HepG2 (cell line): Measurements from ENCODE around the gene FRMD4A. TPM values are rescaled to one million over a fixed set of nuclear protein-coding genes. Genes with fewer than 3 reads are reported as not detected.

Experiments
- ARID2 ChIP-seq: sonication (generic); formaldehyde crosslinking; IDR thresholded peaks from 2 replicates; pipeline ENCODE4 v1.8.1; 2022; ENCODE audit warnings: mild to moderate bottlenecking, missing genetic modification reagents, borderline replicate concordance
- DMAP1 ChIP-seq: IDR thresholded peaks from 2 replicates; pipeline ENCODE4 v1.6.1; 2016
- DNMT3B ChIP-seq: conservative IDR thresholded peaks from 2 replicates; pipeline ENCODE4 v1.6.1; 2016; ENCODE audit warnings: missing biosample characterization, control low read depth
- GATA4 ChIP-seq: sonication (generic); IDR thresholded peaks from 2 replicates; pipeline ENCODE4 v1.6.1; 2016; ENCODE audit warnings: antibody characterized with exemption, low read depth, borderline replicate concordance
- GATAD1 ChIP-seq: IDR thresholded peaks from 2 replicates; pipeline ENCODE4 v1.6.1; 2016; ENCODE audit warnings: missing genetic modification reagents, missing compliant biosample characterization
- MAF1 ChIP-seq: sonication (generic); formaldehyde crosslinking; IDR thresholded peaks from 2 replicates; pipeline ENCODE4 v1.5.0; 2020; ENCODE audit warnings: missing genetic modification reagents, borderline replicate concordance
- MIER2 ChIP-seq: IDR thresholded peaks from 2 replicates; pipeline ENCODE4 v1.6.1; 2016; ENCODE audit warnings: missing biosample characterization, missing genetic modification reagents
- TBX3 ChIP-seq: fragments of 450-650 bp; IDR thresholded peaks from 2 replicates; pipeline ENCODE4 v1.6.1; 2017; ENCODE audit warnings: antibody characterized with exemption, mild to moderate bottlenecking, inconsistent platforms, borderline replicate concordance
- U2AF2 ChIP-seq: fragments of 200-400 bp; formaldehyde crosslinking; IDR thresholded peaks from 2 replicates; pipeline ENCODE4 v1.6.1; 2017; ENCODE audit warnings: low read depth, mild to moderate bottlenecking, low read length
- ZBTB7B ChIP-seq: sonication (generic); formaldehyde crosslinking; IDR thresholded peaks from 2 replicates; pipeline ENCODE4 v1.4.0; 2020; ENCODE audit warnings: missing genetic modification reagents
- ZFX ChIP-seq: sonication (generic); formaldehyde crosslinking; IDR thresholded peaks from 2 replicates; pipeline ENCODE4 v1.4.0; 2020; ENCODE audit warnings: mild to moderate bottlenecking, low read depth, missing genetic modification reagents, moderate library complexity
- ZMYM2 ChIP-seq: sonication (generic); formaldehyde crosslinking; IDR thresholded peaks from 2 replicates; pipeline ENCODE4 v1.8.0; 2022; ENCODE audit warnings: mild to moderate bottlenecking, missing genetic modification reagents
- ZNF441 ChIP-seq: sonication (generic); formaldehyde crosslinking; IDR thresholded peaks from 2 replicates; pipeline ENCODE4 v1.7.0; 2021; ENCODE audit warnings: missing genetic modification reagents, borderline replicate concordance
- ZNF605 ChIP-seq: sonication (generic); formaldehyde crosslinking; IDR thresholded peaks from 2 replicates; pipeline ENCODE4 v1.8.0; 2022; ENCODE audit warnings: mild to moderate bottlenecking, missing genetic modification reagents
- ZNF775 ChIP-seq: sonication (generic); formaldehyde crosslinking; IDR thresholded peaks from 2 replicates; pipeline ENCODE4 v1.4.0; 2020; ENCODE audit warnings: missing genetic modification reagents, mild to moderate bottlenecking, moderate library complexity, borderline replicate concordance
- ZNF780A ChIP-seq: sonication (generic); formaldehyde crosslinking; IDR thresholded peaks from 2 replicates; pipeline ENCODE4 v1.8.0; 2022; ENCODE audit warnings: mild to moderate bottlenecking, missing genetic modification reagents, moderate library complexity
- ZSCAN31 ChIP-seq: sonication (generic); formaldehyde crosslinking; IDR thresholded peaks from 2 replicates; pipeline ENCODE4 v1.5.0; 2020; ENCODE audit warnings: low read depth, mild to moderate bottlenecking, missing genetic modification reagents
- polyA plus RNA-seq, 8 experiments: library from polyadenylated mRNA; depleted of rRNA in 3 of 8; stranded (reverse) in 7 of 8; unstranded in 1 of 8; fragments of >200 nt; fragmentation: Illumina TruSeq in 4 of 8; extraction: Trizol in 4 of 8; gene quantifications; 2 replicates each; pipeline versions ENCODE4 v1.2.1 to v1.2.3, GENCODE V29; 2011 to 2016; ENCODE audit warnings: low read depth in 4 of 8, missing spikeins in 1 of 8, mixed read lengths in 1 of 8; ENCODE audit not compliant: insufficient read depth in 1 of 8
- total RNA-seq, 5 experiments: library from RNA; depleted of rRNA; stranded (reverse); fragments of >200 nt; fragmentation: Illumina TruSeq; extraction: Trizol; gene quantifications; 2 replicates each; pipeline ENCODE4 v1.2.3, GENCODE V29; 2016; ENCODE audit warnings: low read depth in 1 of 5
- TF ChIP-seq, protein P1 (sequence below): sonication (generic); formaldehyde crosslinking; conservative IDR thresholded peaks from 2 replicates; pipeline ENCODE4 v1.4.0; 2020; ENCODE audit warnings: mild to moderate bottlenecking, missing genetic modification reagents, moderate library complexity
- TF ChIP-seq, protein P2 (sequence below): IDR thresholded peaks from 2 replicates; pipeline ENCODE4 v1.6.1; 2018; ENCODE audit warnings: missing genetic modification reagents
- TF ChIP-seq, protein P3 (sequence below): sonication (generic); formaldehyde crosslinking; conservative IDR thresholded peaks from 2 replicates; pipeline ENCODE4 v1.8.0; 2022; ENCODE audit warnings: low read depth, missing genetic modification reagents
- TF ChIP-seq, protein P4 (sequence below): sonication (generic); formaldehyde crosslinking; IDR thresholded peaks from 2 replicates; pipeline ENCODE4 v1.4.0; 2020; ENCODE audit warnings: mild to moderate bottlenecking, missing genetic modification reagents

Gene FRMD4A
- total and polyA plus RNA-seq, 2 of the 13 experiments (the other 11 are each of a cell fraction or from before 2014, with no cell fraction given) = 0.09 to 0.26 TPM

DNA sequence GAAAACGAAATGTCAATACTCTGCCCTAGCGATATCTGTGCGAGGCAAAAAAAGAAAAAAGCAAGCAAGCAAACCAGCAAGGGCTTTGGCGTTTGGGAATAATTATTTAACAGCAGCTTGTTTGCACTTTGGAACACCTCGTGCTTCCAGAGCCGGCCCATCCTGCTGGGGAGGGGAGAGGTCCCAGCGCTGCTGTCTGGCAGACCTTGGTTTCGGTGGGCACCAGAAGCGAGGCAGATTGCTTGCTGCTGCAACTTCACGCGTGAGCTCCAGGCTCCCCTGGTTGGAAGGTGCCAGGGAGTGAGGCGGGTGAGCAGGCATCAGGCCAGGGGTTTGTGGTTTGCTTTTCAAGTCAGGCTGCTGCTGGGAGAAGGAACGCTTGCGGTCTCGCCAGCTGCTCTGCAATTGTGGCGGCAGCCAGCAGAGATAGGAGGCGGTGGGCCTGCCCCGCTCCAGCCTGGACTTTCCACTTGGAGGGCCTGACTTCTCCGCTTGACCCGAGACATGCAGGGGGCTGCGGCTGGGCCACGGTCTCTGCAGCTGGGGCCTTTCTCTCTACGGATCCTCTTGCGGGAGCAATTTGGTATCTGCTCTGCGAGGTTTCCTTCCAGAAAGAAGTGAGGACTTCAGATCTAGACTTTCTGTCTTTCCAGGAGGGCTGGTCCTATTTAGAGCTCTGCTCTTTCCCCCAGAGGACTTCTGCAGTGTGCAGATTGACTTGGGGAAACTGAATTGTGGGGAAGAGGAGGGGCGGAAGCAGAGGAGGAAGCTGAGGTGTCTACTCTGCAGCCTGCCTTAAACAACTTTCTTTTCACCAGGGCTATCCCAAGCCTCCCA is 612.6 kb downstream of the FRMD4A start (continued):
- TF ChIP-seq ZFX = peak; percentile 43; the same call in 1 of the 2 replicates
- TF ChIP-seq, protein P1, sequence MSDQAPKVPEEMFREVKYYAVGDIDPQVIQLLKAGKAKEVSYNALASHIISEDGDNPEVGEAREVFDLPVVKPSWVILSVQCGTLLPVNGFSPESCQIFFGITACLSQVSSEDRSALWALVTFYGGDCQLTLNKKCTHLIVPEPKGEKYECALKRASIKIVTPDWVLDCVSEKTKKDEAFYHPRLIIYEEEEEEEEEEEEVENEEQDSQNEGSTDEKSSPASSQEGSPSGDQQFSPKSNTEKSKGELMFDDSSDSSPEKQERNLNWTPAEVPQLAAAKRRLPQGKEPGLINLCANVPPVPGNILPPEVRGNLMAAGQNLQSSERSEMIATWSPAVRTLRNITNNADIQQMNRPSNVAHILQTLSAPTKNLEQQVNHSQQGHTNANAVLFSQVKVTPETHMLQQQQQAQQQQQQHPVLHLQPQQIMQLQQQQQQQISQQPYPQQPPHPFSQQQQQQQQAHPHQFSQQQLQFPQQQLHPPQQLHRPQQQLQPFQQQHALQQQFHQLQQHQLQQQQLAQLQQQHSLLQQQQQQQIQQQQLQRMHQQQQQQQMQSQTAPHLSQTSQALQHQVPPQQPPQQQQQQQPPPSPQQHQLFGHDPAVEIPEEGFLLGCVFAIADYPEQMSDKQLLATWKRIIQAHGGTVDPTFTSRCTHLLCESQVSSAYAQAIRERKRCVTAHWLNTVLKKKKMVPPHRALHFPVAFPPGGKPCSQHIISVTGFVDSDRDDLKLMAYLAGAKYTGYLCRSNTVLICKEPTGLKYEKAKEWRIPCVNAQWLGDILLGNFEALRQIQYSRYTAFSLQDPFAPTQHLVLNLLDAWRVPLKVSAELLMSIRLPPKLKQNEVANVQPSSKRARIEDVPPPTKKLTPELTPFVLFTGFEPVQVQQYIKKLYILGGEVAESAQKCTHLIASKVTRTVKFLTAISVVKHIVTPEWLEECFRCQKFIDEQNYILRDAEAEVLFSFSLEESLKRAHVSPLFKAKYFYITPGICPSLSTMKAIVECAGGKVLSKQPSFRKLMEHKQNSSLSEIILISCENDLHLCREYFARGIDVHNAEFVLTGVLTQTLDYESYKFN = no peak
- TF ChIP-seq GATAD1 = no peak
- TF ChIP-seq ARID2 = no peak
- no peak for TF ChIP-seq ZSCAN31
- TF ChIP-seq, protein P2, sequence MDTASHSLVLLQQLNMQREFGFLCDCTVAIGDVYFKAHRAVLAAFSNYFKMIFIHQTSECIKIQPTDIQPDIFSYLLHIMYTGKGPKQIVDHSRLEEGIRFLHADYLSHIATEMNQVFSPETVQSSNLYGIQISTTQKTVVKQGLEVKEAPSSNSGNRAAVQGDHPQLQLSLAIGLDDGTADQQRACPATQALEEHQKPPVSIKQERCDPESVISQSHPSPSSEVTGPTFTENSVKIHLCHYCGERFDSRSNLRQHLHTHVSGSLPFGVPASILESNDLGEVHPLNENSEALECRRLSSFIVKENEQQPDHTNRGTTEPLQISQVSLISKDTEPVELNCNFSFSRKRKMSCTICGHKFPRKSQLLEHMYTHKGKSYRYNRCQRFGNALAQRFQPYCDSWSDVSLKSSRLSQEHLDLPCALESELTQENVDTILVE = no peak
- TF ChIP-seq MAF1 (CRISPR knock-in tag) = no peak
- no peak for TF ChIP-seq MIER2 (CRISPR knock-in tag)
- TF ChIP-seq DNMT3B (CRISPR knock-in tag) = no peak
- TF ChIP-seq, protein P3, sequence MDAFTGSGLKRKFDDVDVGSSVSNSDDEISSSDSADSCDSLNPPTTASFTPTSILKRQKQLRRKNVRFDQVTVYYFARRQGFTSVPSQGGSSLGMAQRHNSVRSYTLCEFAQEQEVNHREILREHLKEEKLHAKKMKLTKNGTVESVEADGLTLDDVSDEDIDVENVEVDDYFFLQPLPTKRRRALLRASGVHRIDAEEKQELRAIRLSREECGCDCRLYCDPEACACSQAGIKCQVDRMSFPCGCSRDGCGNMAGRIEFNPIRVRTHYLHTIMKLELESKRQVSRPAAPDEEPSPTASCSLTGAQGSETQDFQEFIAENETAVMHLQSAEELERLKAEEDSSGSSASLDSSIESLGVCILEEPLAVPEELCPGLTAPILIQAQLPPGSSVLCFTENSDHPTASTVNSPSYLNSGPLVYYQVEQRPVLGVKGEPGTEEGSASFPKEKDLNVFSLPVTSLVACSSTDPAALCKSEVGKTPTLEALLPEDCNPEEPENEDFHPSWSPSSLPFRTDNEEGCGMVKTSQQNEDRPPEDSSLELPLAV (CRISPR knock-in tag) = no peak
- peak; percentile 43; the same call in 1 of the 2 replicates for TF ChIP-seq ZNF605
- TF ChIP-seq ZMYM2 = no peak
- no peak for TF ChIP-seq ZNF780A (CRISPR knock-in tag)
- TF ChIP-seq ZBTB7B (CRISPR knock-in tag) = no peak
- TF ChIP-seq, protein P4, sequence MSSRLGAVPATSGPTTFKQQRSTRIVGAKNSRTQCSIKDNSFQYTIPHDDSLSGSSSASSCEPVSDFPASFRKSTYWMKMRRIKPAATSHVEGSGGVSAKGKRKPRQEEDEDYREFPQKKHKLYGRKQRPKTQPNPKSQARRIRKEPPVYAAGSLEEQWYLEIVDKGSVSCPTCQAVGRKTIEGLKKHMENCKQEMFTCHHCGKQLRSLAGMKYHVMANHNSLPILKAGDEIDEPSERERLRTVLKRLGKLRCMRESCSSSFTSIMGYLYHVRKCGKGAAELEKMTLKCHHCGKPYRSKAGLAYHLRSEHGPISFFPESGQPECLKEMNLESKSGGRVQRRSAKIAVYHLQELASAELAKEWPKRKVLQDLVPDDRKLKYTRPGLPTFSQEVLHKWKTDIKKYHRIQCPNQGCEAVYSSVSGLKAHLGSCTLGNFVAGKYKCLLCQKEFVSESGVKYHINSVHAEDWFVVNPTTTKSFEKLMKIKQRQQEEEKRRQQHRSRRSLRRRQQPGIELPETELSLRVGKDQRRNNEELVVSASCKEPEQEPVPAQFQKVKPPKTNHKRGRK (CRISPR knock-in tag) = no peak
- no peak for TF ChIP-seq DMAP1 (CRISPR knock-in tag)
- no peak for TF ChIP-seq U2AF2
- no peak for TF ChIP-seq TBX3
- no peak for TF ChIP-seq GATA4
- no peak for TF ChIP-seq ZNF441 (CRISPR knock-in tag)
- no peak for TF ChIP-seq ZNF775 (CRISPR knock-in tag)
